22Rv1 (cell line): Measurements from ENCODE around the gene MYOD1.

Source experiments
- CTCF ChIP-seq: fragments of 450-650 bp; IDR thresholded peaks from 2 replicates; pipeline ENCODE4 v1.5.1; 2017; ENCODE audit warnings: mild to moderate bottlenecking
- ZFX ChIP-seq: fragments of 450-650 bp; IDR thresholded peaks from 2 replicates; pipeline ENCODE4 v1.6.1; 2017; ENCODE audit warnings: antibody characterized with exemption, borderline replicate concordance

GRCh38 chr11:17692931-17693330 is 26.4 kb upstream of the MYOD1 start:
- TF ChIP-seq CTCF: no peak
- TF ChIP-seq ZFX: no peak
